ENCODE measurements around the gene GOLGA7B.
"Not testable (repeated sequence)": the region's sequence is repeated elsewhere in the genome, so short reads cannot be mapped to it uniquely, and the experiment has no call there.

The GOLGA7B gene

GRCh38 chr10:97822261-97822687 lies 27.4 kb upstream of the GOLGA7B start:
- Mint-ChIP-seq H3K27me3 (peaks cover 12% of the 10 kb centered on the region), H3K27ac (no peak overlapping the region), H3K4me1 (no peaks in the 10 kb centered on the region), H3K4me3 (no peak overlapping the region), H3K9me3 (no peaks in the 10 kb centered on the region), H3K36me3 (no peaks in the 10 kb centered on the region)
- DNase-seq (ENCODE audit: low spot score in 2 of 2) = no peak
- no peak for ATAC-seq (ENCODE audit: low read depth)

GRCh38 chr10:97823734-97824133 lies 25.9 kb upstream of the GOLGA7B start:
- H3K27me3 Mint-ChIP-seq = peaks cover 5% of the 10 kb centered on the region
- no peak overlapping the region for H3K27ac Mint-ChIP-seq
- H3K36me3 Mint-ChIP-seq = no peaks in the 10 kb centered on the region
- DNase-seq (ENCODE audit: low spot score in 2 of 2) (no peak), ATAC-seq (ENCODE audit: low read depth) (no peak)
- H3K4me3 Mint-ChIP-seq = no peak overlapping the region
- H3K9me3 Mint-ChIP-seq = no peaks in the 10 kb centered on the region
- no peaks in the 10 kb centered on the region for H3K4me1 Mint-ChIP-seq

DNA sequence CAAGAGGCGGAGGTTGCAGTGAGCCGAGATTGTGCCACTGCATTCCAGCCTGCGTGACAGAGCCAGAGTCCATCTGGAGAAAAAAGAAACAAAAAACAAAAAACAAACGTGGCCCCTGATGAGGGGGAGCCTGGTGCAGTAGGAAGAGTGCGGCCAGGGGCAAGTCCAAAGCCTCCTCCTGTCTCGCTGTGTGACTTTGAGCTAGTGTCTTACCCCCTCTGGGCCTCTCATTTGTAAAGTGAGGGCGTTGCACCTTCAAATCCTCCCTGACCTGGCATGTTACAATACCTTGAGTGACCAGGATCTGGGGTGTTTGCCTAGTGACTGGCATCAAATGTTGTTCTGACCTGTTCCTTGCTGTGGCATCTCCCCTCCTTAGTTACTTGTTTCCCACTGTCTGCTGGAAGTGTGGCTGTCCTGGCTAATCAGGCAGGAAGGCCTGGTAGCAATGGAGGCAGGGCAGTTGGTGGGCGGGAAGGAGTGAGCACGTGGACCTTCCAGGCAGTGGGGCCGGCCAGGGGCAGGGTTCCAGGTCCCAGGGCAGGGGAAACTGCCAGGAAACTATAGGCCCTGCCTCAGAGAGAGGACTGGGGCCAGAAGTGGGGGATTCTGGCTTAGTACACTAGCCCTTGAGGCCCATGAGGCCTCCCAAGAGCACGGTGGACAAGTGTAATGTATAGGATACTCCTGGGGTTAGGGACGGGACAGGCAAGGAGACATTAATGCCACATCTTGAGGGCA lies 24.5 kb upstream of the GOLGA7B start:
- Mint-ChIP-seq H3K4me3 (no peak overlapping the region), H3K27ac (no peak overlapping the region), H3K27me3 (peaks cover 6% of the 10 kb centered on the region), H3K4me1 (no peaks in the 10 kb centered on the region), H3K9me3 (no peaks in the 10 kb centered on the region), H3K36me3 (no peaks in the 10 kb centered on the region)
- no peak for DNase-seq (ENCODE audit: low spot score in 2 of 2)
- ATAC-seq (ENCODE audit: low read depth) = no peak

- ATAC-seq (ENCODE audit: low read depth) (no peak), DNase-seq (ENCODE audit: low spot score in 2 of 2) (no peak)
- no peak overlapping the region for H3K27ac Mint-ChIP-seq
- no peaks in the 10 kb centered on the region for H3K9me3 Mint-ChIP-seq
- no peak overlapping the region for H3K4me3 Mint-ChIP-seq
- no peaks in the 10 kb centered on the region for H3K36me3 Mint-ChIP-seq
- H3K4me1 Mint-ChIP-seq = no peaks in the 10 kb centered on the region
- peaks cover 9% of the 10 kb centered on the region for H3K27me3 Mint-ChIP-seq
These were observed 22.8 kb upstream of the GOLGA7B start for GRCh38 chr10:97826892-97827291.

GRCh38 chr10:97827702-97828291 lies 21.8 kb upstream of the GOLGA7B start:
- no peaks in the 10 kb centered on the region for H3K9me3 Mint-ChIP-seq
- H3K27me3 Mint-ChIP-seq = peaks cover 12% of the 10 kb centered on the region
- H3K36me3 Mint-ChIP-seq = no peaks in the 10 kb centered on the region
- DNase-seq (ENCODE audit: low spot score in 2 of 2) = no peak
- no peak for ATAC-seq (ENCODE audit: low read depth)
- H3K4me3 Mint-ChIP-seq = no peak overlapping the region
- no peak overlapping the region for H3K27ac Mint-ChIP-seq
- no peaks in the 10 kb centered on the region for H3K4me1 Mint-ChIP-seq

DNA sequence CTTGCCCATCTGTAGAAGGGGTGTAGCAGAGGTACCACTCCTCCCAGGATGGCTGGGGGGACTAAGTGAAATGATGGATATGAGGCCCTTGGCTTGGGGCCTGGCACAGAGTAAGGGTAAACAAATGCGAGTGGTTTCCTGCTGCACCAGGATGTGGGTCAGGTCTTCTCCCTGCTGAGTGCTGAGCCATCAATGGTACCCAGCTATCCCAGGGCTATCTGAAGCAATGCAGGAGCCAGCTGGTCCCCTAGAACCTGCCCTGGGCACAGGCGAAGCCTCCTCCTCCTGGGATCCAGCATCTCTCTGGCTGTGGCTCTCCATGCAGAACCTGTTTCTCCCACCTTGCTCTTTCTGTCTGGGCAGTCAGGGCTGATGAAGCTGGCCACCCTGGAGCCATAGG lies 20.9 kb upstream of the GOLGA7B start:
- no peaks in the 10 kb centered on the region for H3K4me1 Mint-ChIP-seq
- H3K9me3 Mint-ChIP-seq = no peaks in the 10 kb centered on the region
- ATAC-seq (ENCODE audit: low read depth) (no peak), DNase-seq (ENCODE audit: low spot score in 2 of 2) (no peak)
- no peaks in the 10 kb centered on the region for H3K36me3 Mint-ChIP-seq
- H3K27me3 Mint-ChIP-seq = peaks cover 10% of the 10 kb centered on the region
- H3K27ac Mint-ChIP-seq = no peak overlapping the region
- no peak overlapping the region for H3K4me3 Mint-ChIP-seq

DNA sequence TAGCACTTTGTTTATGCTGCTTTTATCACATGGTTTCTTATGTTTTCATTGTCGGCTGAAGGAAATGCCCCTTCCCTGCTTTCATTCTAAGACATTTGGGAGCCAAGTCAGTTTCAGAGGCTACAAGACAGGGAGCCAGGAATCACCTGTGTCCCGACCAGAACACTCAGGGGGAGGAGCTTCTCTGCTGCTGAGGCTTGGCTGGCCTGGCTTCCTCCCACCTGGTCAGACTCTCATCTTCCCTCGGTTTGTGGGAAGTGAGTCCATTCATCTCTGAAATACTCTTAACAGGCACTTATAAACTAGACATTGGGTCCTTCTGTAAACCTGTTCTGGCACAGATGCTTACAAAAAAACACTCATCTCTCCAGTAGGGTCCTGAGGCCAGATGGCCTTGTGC lies 19.6 kb upstream of the GOLGA7B start:
- H3K27ac Mint-ChIP-seq = no peak overlapping the region
- no peaks in the 10 kb centered on the region for H3K4me1 Mint-ChIP-seq
- H3K4me3 Mint-ChIP-seq = no peak overlapping the region
- no peaks in the 10 kb centered on the region for H3K9me3 Mint-ChIP-seq
- ATAC-seq (ENCODE audit: low read depth) = no peak
- DNase-seq (ENCODE audit: low spot score in 2 of 2) = no peak
- H3K36me3 Mint-ChIP-seq = no peaks in the 10 kb centered on the region
- H3K27me3 Mint-ChIP-seq = peaks cover 14% of the 10 kb centered on the region

DNA sequence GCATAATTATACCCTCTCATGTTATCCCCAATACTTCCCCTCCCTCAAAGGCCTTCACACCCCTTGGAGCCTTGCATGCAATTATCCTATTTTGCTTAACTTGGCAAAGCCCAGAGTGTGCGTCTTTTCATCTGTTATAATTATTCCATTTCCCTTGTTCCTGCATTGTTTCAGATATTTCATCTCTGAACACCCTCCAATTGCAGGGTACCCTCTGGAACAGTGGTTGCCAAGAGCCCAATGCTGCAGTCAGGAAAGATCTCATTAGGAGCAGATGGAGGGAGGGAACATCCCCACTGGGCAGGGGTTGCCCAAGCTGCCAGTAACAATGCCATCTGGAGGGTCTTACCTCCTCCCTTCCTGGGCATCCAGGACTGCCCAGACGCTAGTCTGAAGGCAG lies 18.4 kb upstream of the GOLGA7B start:
- H3K9me3 Mint-ChIP-seq = no peaks in the 10 kb centered on the region
- no peak overlapping the region for H3K4me3 Mint-ChIP-seq
- no peak for DNase-seq (ENCODE audit: low spot score in 2 of 2)
- H3K27ac Mint-ChIP-seq = no peak overlapping the region
- ATAC-seq (ENCODE audit: low read depth) = no peak
- no peaks in the 10 kb centered on the region for H3K4me1 Mint-ChIP-seq
- H3K36me3 Mint-ChIP-seq = no peaks in the 10 kb centered on the region
- H3K27me3 Mint-ChIP-seq = peaks cover 15% of the 10 kb centered on the region

GRCh38 chr10:97836446-97836845 lies 13.2 kb upstream of the GOLGA7B start:
- Mint-ChIP-seq H3K9me3 (no peaks in the 10 kb centered on the region), H3K4me3 (no peak overlapping the region), H3K27ac (no peak overlapping the region), H3K36me3 (peaks cover 2% of the 10 kb centered on the region), H3K27me3 (peaks cover 19% of the 10 kb centered on the region), H3K4me1 (no peaks in the 10 kb centered on the region)
- DNase-seq (ENCODE audit: low spot score in 2 of 2) = no peak
- no peak for ATAC-seq (ENCODE audit: low read depth)

- Mint-ChIP-seq H3K27ac (no peak overlapping the region), H3K9me3 (no peaks in the 10 kb centered on the region), H3K4me3 (no peak overlapping the region), H3K27me3 (peaks cover 13% of the 10 kb centered on the region), H3K4me1 (no peaks in the 10 kb centered on the region), H3K36me3 (peaks cover 2% of the 10 kb centered on the region)
- DNase-seq (ENCODE audit: low spot score in 2 of 2) (no peak), ATAC-seq (ENCODE audit: low read depth) (no peak)
These were observed 11.6 kb upstream of the GOLGA7B start for GRCh38 chr10:97838091-97838490.

- not testable (repeated sequence) for DNase-seq (ENCODE audit: low spot score in 2 of 2); H3K9me3 Mint-ChIP-seq; H3K4me1 Mint-ChIP-seq; H3K36me3 Mint-ChIP-seq; ATAC-seq (ENCODE audit: low read depth); H3K27ac Mint-ChIP-seq; H3K4me3 Mint-ChIP-seq; H3K27me3 Mint-ChIP-seq
These were observed 8.5 kb upstream of the GOLGA7B start for GRCh38 chr10:97841166-97841565.

DNA sequence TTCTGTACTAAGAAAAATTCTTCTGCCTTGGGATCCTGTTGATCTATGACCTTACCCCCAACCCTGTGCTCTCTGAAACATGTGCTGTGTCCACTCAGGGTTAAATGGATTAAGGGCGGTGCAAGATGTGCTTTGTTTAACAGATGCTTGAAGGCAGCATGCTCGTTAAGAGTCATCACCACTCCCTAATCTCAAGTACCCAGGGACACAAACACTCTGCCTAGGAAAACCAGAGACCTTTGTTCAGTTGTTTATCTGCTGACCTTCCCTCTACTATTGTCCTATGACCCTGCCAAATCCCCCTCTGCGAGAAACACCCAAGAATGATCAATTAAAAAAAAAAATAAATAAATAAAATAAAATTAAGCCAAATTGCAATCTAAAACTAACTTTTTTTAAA lies 7.5 kb upstream of the GOLGA7B start:
- H3K27me3 Mint-ChIP-seq; H3K4me3 Mint-ChIP-seq; ATAC-seq (ENCODE audit: low read depth); H3K9me3 Mint-ChIP-seq; DNase-seq (ENCODE audit: low spot score in 2 of 2); H3K4me1 Mint-ChIP-seq; H3K27ac Mint-ChIP-seq; H3K36me3 Mint-ChIP-seq: not testable (repeated sequence)

- Mint-ChIP-seq H3K36me3 (no peaks in the 10 kb centered on the region), H3K9me3 (no peaks in the 10 kb centered on the region), H3K4me3 (no peak overlapping the region), H3K4me1 (no peaks in the 10 kb centered on the region), H3K27me3 (no peaks in the 10 kb centered on the region), H3K27ac (no peak overlapping the region)
- ATAC-seq (ENCODE audit: low read depth) (no peak), DNase-seq (ENCODE audit: low spot score in 2 of 2) (no peak)
These were observed 6.9 kb upstream of the GOLGA7B start for GRCh38 chr10:97842656-97843280.

GRCh38 chr10:97843281-97843671 lies 6.4 kb upstream of the GOLGA7B start:
- ATAC-seq (ENCODE audit: low read depth) = no peak
- Mint-ChIP-seq H3K4me1 (no peaks in the 10 kb centered on the region), H3K27me3 (no peaks in the 10 kb centered on the region), H3K36me3 (no peaks in the 10 kb centered on the region), H3K9me3 (no peaks in the 10 kb centered on the region), H3K4me3 (no peak overlapping the region), H3K27ac (no peak overlapping the region)
- no peak for DNase-seq (ENCODE audit: low spot score in 2 of 2)

- H3K4me1 Mint-ChIP-seq; H3K27me3 Mint-ChIP-seq; H3K9me3 Mint-ChIP-seq; H3K36me3 Mint-ChIP-seq; ATAC-seq (ENCODE audit: low read depth); H3K27ac Mint-ChIP-seq; H3K4me3 Mint-ChIP-seq; DNase-seq (ENCODE audit: low spot score in 2 of 2): not testable (repeated sequence)
These were observed 5.7 kb upstream of the GOLGA7B start for GRCh38 chr10:97843972-97844371.
